ENCODE results near the gene WDFY4. TPM values are rescaled to one million over a fixed set of nuclear protein-coding genes. Genes with fewer than 3 reads are reported as not detected.

WDFY4 gene
- total and polyA plus RNA-seq, 4 donors, result 3.1 to 3.8 (median 3.5) TPM

- no peaks in the 10 kb centered on the region for H3K27me3 ChIP-seq (ENCODE audit: control insufficient read depth, insufficient read depth, low read length)
- H3K4me1 ChIP-seq (ENCODE audit: control insufficient read depth, insufficient read depth, low read length), result peaks cover 8% of the 10 kb centered on the region
- DNase-seq (ENCODE audit: low read depth in 4 of 6, low spot score in 6 of 6), result no peak
- WGBS (ENCODE audit: insufficient coverage), result 95% methylated on average over 7 of the region's 7 CpGs
- H3K4me3 ChIP-seq (ENCODE audit: low read depth, low read length), result no peak overlapping the region
- H3K27ac ChIP-seq (ENCODE audit: low read depth, low read length), result no peak overlapping the region
- no peaks in the 10 kb centered on the region for H3K9me3 ChIP-seq (ENCODE audit: control insufficient read depth, insufficient read depth, low read length)
- no peaks in the 10 kb centered on the region for H3K36me3 ChIP-seq (ENCODE audit: control insufficient read depth, insufficient read depth, low read length)
Observed at GRCh38 chr10:48932831-48933664, 248.4 kb downstream of the WDFY4 start.

- WGBS (ENCODE audit: insufficient coverage), result 39% methylated on average over 18 of the region's 18 CpGs
- peak in 2 of 6 donors; percentile 40 to 58 for DNase-seq (ENCODE audit: low read depth in 4 of 6, low spot score in 6 of 6)
- H3K4me1 ChIP-seq (ENCODE audit: control insufficient read depth, insufficient read depth, low read length), result peaks cover 8% of the 10 kb centered on the region
- H3K4me3 ChIP-seq (ENCODE audit: low read depth, low read length), result no peak overlapping the region
- no peaks in the 10 kb centered on the region for H3K27me3 ChIP-seq (ENCODE audit: control insufficient read depth, insufficient read depth, low read length)
- no peaks in the 10 kb centered on the region for H3K9me3 ChIP-seq (ENCODE audit: control insufficient read depth, insufficient read depth, low read length)
- H3K36me3 ChIP-seq (ENCODE audit: control insufficient read depth, insufficient read depth, low read length), result no peaks in the 10 kb centered on the region
- no peak overlapping the region for H3K27ac ChIP-seq (ENCODE audit: low read depth, low read length)
Observed at GRCh38 chr10:48934672-48935501, 250.2 kb downstream of the WDFY4 start.

DNA sequence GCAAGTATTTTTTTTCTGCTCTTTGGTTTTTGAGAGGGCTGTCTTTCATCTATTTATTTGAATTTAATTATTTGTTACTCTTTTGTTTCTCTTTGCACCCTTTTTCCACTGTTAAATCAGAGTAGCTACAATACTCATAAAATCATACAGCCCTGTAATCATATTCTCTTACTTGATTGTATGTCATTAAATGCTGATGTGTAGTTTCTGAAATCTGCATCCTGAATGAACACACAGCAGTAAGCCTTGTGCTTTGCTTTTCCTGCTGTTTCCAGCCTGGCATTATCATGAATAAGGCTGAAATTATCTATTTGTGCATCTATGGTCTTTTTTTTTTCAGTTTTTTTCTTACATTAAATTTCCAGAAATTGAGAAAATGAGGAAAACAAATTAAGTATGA is 250.9 kb downstream of the WDFY4 start:
- H3K27ac ChIP-seq (ENCODE audit: low read depth, low read length), result no peak overlapping the region
- peaks cover 8% of the 10 kb centered on the region for H3K4me1 ChIP-seq (ENCODE audit: control insufficient read depth, insufficient read depth, low read length)
- H3K9me3 ChIP-seq (ENCODE audit: control insufficient read depth, insufficient read depth, low read length), result no peaks in the 10 kb centered on the region
- no peaks in the 10 kb centered on the region for H3K36me3 ChIP-seq (ENCODE audit: control insufficient read depth, insufficient read depth, low read length)
- no peaks in the 10 kb centered on the region for H3K27me3 ChIP-seq (ENCODE audit: control insufficient read depth, insufficient read depth, low read length)
- H3K4me3 ChIP-seq (ENCODE audit: low read depth, low read length), result no peak overlapping the region
- DNase-seq (ENCODE audit: low read depth in 4 of 6, low spot score in 6 of 6), result peak in 1 of 6 donors; percentile 70

DNA sequence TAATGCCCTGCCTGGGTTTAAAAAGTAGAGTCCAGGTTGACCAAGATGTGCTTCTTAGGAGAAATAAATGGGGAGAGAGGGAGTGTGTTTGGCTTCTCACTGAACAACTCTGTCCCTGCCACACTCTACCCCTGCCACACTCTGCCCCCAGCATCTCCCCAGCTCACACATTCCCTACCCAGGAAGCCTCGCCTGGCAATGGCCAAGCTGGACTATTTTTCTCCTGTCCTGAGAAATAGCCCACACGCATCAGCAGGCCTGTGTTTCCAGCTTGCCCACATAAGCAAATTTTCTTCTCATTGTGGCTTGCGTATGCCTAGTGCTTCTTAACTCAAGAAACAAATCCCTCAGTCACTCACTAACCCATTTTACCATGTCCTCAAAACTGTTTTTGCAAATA is 253.1 kb downstream of the WDFY4 start:
- Histone ChIP-seq H3K36me3 (ENCODE audit: control insufficient read depth, insufficient read depth, low read length) (no peaks in the 10 kb centered on the region), H3K27ac (ENCODE audit: low read depth, low read length) (no peak overlapping the region), H3K4me3 (ENCODE audit: low read depth, low read length) (no peak overlapping the region), H3K27me3 (ENCODE audit: control insufficient read depth, insufficient read depth, low read length) (no peaks in the 10 kb centered on the region), H3K4me1 (ENCODE audit: control insufficient read depth, insufficient read depth, low read length) (peaks cover 8% of the 10 kb centered on the region), H3K9me3 (ENCODE audit: control insufficient read depth, insufficient read depth, low read length) (no peaks in the 10 kb centered on the region)
- 92% methylated on average over 3 of the region's 3 CpGs for whole genome bisulfite sequencing (ENCODE audit: insufficient coverage)
- DNase-seq (ENCODE audit: low read depth in 4 of 6, low spot score in 6 of 6), result no peak

- DNase-seq (ENCODE audit: low read depth in 4 of 6, low spot score in 6 of 6), result no peak
- Histone ChIP-seq H3K9me3 (ENCODE audit: control insufficient read depth, insufficient read depth, low read length) (no peaks in the 10 kb centered on the region), H3K4me3 (ENCODE audit: low read depth, low read length) (no peak overlapping the region), H3K27me3 (ENCODE audit: control insufficient read depth, insufficient read depth, low read length) (no peaks in the 10 kb centered on the region), H3K27ac (ENCODE audit: low read depth, low read length) (no peak overlapping the region), H3K36me3 (ENCODE audit: control insufficient read depth, insufficient read depth, low read length) (no peaks in the 10 kb centered on the region), H3K4me1 (ENCODE audit: control insufficient read depth, insufficient read depth, low read length) (peaks cover 8% of the 10 kb centered on the region)
- WGBS (ENCODE audit: insufficient coverage), result 85% methylated on average over 2 of the region's 2 CpGs
Observed at GRCh38 chr10:48938281-48938680, 253.6 kb downstream of the WDFY4 start.

GRCh38 chr10:48938990-48939536 is 254.4 kb downstream of the WDFY4 start:
- H3K4me1 ChIP-seq (ENCODE audit: control insufficient read depth, insufficient read depth, low read length), result peaks cover 8% of the 10 kb centered on the region
- WGBS (ENCODE audit: insufficient coverage), result no CpG with 5 or more reads among the region's 6 CpGs
- no peak for DNase-seq (ENCODE audit: low read depth in 4 of 6, low spot score in 6 of 6)
- H3K27ac ChIP-seq (ENCODE audit: low read depth, low read length), result no peak overlapping the region
- no peaks in the 10 kb centered on the region for H3K27me3 ChIP-seq (ENCODE audit: control insufficient read depth, insufficient read depth, low read length)
- H3K36me3 ChIP-seq (ENCODE audit: control insufficient read depth, insufficient read depth, low read length), result no peaks in the 10 kb centered on the region
- no peaks in the 10 kb centered on the region for H3K9me3 ChIP-seq (ENCODE audit: control insufficient read depth, insufficient read depth, low read length)
- H3K4me3 ChIP-seq (ENCODE audit: low read depth, low read length), result no peak overlapping the region

DNA sequence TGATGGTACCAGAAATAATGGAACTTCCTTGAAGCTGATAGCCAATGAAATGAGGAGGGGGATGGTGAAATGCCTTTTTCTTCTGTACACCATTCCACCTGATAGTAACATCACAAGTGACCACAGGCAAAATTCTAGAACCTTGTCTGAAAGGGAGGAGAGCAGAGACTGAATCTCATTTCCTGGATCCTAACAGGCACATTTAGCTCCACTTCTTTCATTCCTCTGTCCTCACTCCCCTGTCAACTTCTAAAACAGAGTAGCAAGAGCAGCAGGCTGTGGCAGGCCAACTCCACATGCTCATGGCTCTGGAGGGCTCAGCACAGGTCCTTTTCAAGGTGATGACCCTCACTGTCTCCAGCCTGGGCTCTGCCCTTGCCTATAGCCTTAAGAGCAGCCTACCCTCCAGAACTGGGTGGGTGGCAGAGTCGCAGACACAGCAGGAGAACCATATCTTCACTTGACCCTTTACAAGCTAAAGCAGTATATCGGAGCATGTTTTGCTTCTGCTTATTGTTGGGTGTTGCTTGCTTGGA is 255.2 kb downstream of the WDFY4 start, which contains the start of gene LRRC18:
Gene LRRC18 (minus strand): TSS at position 51 of the 536 bp plus-strand sequence. CDS start 25,685 bp downstream, outside the sequence.
- Histone ChIP-seq H3K9me3 (ENCODE audit: control insufficient read depth, insufficient read depth, low read length) (no peaks in the 10 kb centered on the region), H3K4me3 (ENCODE audit: low read depth, low read length) (no peak within 1 kb of the TSS), H3K4me1 (ENCODE audit: control insufficient read depth, insufficient read depth, low read length) (peaks cover 7% of the 10 kb centered on the region), H3K27ac (ENCODE audit: low read depth, low read length) (no peak within 1 kb of the TSS), H3K36me3 (ENCODE audit: control insufficient read depth, insufficient read depth, low read length) (no peaks in the 10 kb centered on the region), H3K27me3 (ENCODE audit: control insufficient read depth, insufficient read depth, low read length) (no peaks in the 10 kb centered on the region)
- DNase-seq (ENCODE audit: low read depth in 4 of 6, low spot score in 6 of 6), result no peak
- WGBS (ENCODE audit: insufficient coverage), result no CpG with 5 or more reads among the region's 2 CpGs

- no peaks in the 10 kb centered on the region for H3K27me3 ChIP-seq (ENCODE audit: control insufficient read depth, insufficient read depth, low read length)
- no peaks in the 10 kb centered on the region for H3K36me3 ChIP-seq (ENCODE audit: control insufficient read depth, insufficient read depth, low read length)
- H3K4me3 ChIP-seq (ENCODE audit: low read depth, low read length), result no peak overlapping the region
- H3K4me1 ChIP-seq (ENCODE audit: control insufficient read depth, insufficient read depth, low read length), result peaks cover 3% of the 10 kb centered on the region
- WGBS (ENCODE audit: insufficient coverage), result 91% methylated on average over 4 of the region's 5 CpGs
- no peaks in the 10 kb centered on the region for H3K9me3 ChIP-seq (ENCODE audit: control insufficient read depth, insufficient read depth, low read length)
- DNase-seq (ENCODE audit: low read depth in 4 of 6, low spot score in 6 of 6), result no peak
- no peak overlapping the region for H3K27ac ChIP-seq (ENCODE audit: low read depth, low read length)
Observed at GRCh38 chr10:48940372-48940771, 255.7 kb downstream of the WDFY4 start.

DNA sequence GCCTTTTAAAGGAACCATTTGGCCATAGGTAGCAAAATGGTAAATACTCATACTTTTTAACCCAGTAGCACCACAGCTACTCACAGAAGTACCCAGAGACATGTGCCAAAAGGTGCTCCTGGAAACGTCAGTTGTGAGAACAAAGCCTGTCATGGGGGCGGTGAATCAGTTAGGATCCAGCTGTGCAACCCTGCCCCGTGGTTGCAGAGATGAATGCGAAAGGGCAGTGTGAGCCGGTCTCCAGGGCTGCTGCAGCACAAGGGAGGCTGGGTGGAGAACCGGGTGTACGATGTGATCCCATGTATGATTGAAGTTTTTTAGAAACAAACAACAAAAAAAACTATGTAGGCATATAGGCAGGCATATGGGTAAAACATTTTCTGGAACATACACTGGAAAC is 256.3 kb downstream of the WDFY4 start:
- 57% methylated on average over 2 of the region's 7 CpGs for WGBS (ENCODE audit: insufficient coverage)
- no peak for DNase-seq (ENCODE audit: low read depth in 4 of 6, low spot score in 6 of 6)

More for the DNA sequence above, 256.3 kb downstream of the WDFY4 start:
- H3K4me1 ChIP-seq (ENCODE audit: control insufficient read depth, insufficient read depth, low read length), result peaks cover 3% of the 10 kb centered on the region
- H3K27me3 ChIP-seq (ENCODE audit: control insufficient read depth, insufficient read depth, low read length), result no peaks in the 10 kb centered on the region
- no peaks in the 10 kb centered on the region for H3K9me3 ChIP-seq (ENCODE audit: control insufficient read depth, insufficient read depth, low read length)
- no peak overlapping the region for H3K4me3 ChIP-seq (ENCODE audit: low read depth, low read length)
- H3K36me3 ChIP-seq (ENCODE audit: control insufficient read depth, insufficient read depth, low read length), result no peaks in the 10 kb centered on the region
- H3K27ac ChIP-seq (ENCODE audit: low read depth, low read length), result no peak overlapping the region

Data from spinal cord (tissue), 10 donors.